KMS-11 (cell line): Measurements from ENCODE around the gene CCDC3.
"Not testable (repeated sequence)": the region's sequence is repeated elsewhere in the genome, so short reads cannot be mapped to it uniquely, and the experiment has no call there.

Experiments
- H2AFZ ChIP-seq: fragments of 200-600 bp; sonication (generic); 2 replicates; pipeline ENCODE4 v1.6.1; 2016; ENCODE audit warnings: antibody characterized with exemption, mixed run types, low read depth
- H3K27ac ChIP-seq: fragments of 200-600 bp; sonication (generic); 2 replicates; pipeline ENCODE4 v1.6.1; 2016; ENCODE audit warnings: mild to moderate bottlenecking, mixed run types
- H3K27me3 ChIP-seq: fragments of 200-600 bp; sonication (generic); 2 replicates; pipeline ENCODE4 v1.6.1; 2017; ENCODE audit warnings: mild to moderate bottlenecking, low read depth, mixed run types, moderate library complexity; ENCODE audit not compliant: insufficient read depth
- H3K36me3 ChIP-seq: fragments of 200-600 bp; sonication (generic); 2 replicates; pipeline ENCODE4 v1.6.1; 2017; ENCODE audit warnings: mild to moderate bottlenecking, mixed run types; ENCODE audit not compliant: insufficient read depth
- H3K4me1 ChIP-seq: fragments of 200-600 bp; sonication (generic); 2 replicates; pipeline ENCODE4 v1.6.1; 2016; ENCODE audit warnings: mild to moderate bottlenecking, low read depth, mixed run types; ENCODE audit not compliant: poor library complexity, severe bottlenecking
- H3K4me2 ChIP-seq: fragments of 200-600 bp; sonication (generic); 2 replicates; pipeline ENCODE4 v1.7.0; 2016; ENCODE audit warnings: mild to moderate bottlenecking, mixed run types
- H3K4me3 ChIP-seq: fragments of 200-600 bp; sonication (generic); IDR thresholded peaks from 2 replicates; pipeline ENCODE4 v1.6.1; 2017; ENCODE audit warnings: low read depth, low read length, mixed read lengths; ENCODE audit not compliant: insufficient read depth
- H3K79me2 ChIP-seq: fragments of 200-600 bp; sonication (generic); 2 replicates; pipeline ENCODE4 v1.6.1; 2016; ENCODE audit warnings: low read depth, mixed run types; ENCODE audit not compliant: insufficient read depth
- H3K9ac ChIP-seq: fragments of 200-600 bp; sonication (generic); 2 replicates; pipeline ENCODE4 v1.6.1; 2016; ENCODE audit warnings: mild to moderate bottlenecking, mixed run types
- H4K20me1 ChIP-seq: fragments of 200-600 bp; sonication (generic); 2 replicates; pipeline ENCODE4 v1.6.1; 2016; ENCODE audit warnings: mild to moderate bottlenecking, mixed run types; ENCODE audit not compliant: insufficient read depth
- CTCF ChIP-seq: fragments of 200-600 bp; sonication (generic); conservative IDR thresholded peaks from 2 replicates; pipeline ENCODE4 v1.6.1; 2017; ENCODE audit warnings: low read depth, mild to moderate bottlenecking, antibody characterized with exemption, low read length, moderate library complexity, mixed read lengths

Gene CCDC3

GRCh38 chr10:13038391-13038790, 36.9 kb upstream of the CCDC3 start:
- Histone ChIP-seq H3K27me3 (no peaks in the 10 kb centered on the region), H2AFZ (no peak overlapping the region), H3K36me3 (no peaks in the 10 kb centered on the region), H3K79me2 (no peaks in the 10 kb centered on the region), H3K27ac (no peak overlapping the region), H3K4me1 (no peaks in the 10 kb centered on the region), H3K9ac (no peak overlapping the region), H4K20me1 (no peaks in the 10 kb centered on the region), H3K4me3 (no peak overlapping the region), H3K4me2 (no peak overlapping the region)
- no peak for TF ChIP-seq CTCF

- Histone ChIP-seq H3K4me1 (no peaks in the 10 kb centered on the region), H3K27me3 (no peaks in the 10 kb centered on the region), H3K79me2 (no peaks in the 10 kb centered on the region), H2AFZ (no peak overlapping the region), H3K27ac (no peak overlapping the region), H4K20me1 (no peaks in the 10 kb centered on the region), H3K9ac (no peak overlapping the region), H3K4me2 (no peak overlapping the region), H3K36me3 (no peaks in the 10 kb centered on the region), H3K4me3 (no peak overlapping the region)
- no peak for TF ChIP-seq CTCF
Observed at GRCh38 chr10:13037832-13038231, 36.3 kb upstream of the CCDC3 start.

- Histone ChIP-seq H3K4me3 (no peak overlapping the region), H3K27ac (no peak overlapping the region), H3K4me2 (no peak overlapping the region), H3K79me2 (no peaks in the 10 kb centered on the region), H3K36me3 (no peaks in the 10 kb centered on the region), H3K4me1 (no peaks in the 10 kb centered on the region), H3K27me3 (no peaks in the 10 kb centered on the region), H4K20me1 (no peaks in the 10 kb centered on the region), H2AFZ (no peak overlapping the region), H3K9ac (no peak overlapping the region)
- TF ChIP-seq CTCF = no peak
Observed at GRCh38 chr10:13036841-13037240, 35.3 kb upstream of the CCDC3 start.

- not testable (repeated sequence) for H3K27ac ChIP-seq, H3K4me1 ChIP-seq, H3K9ac ChIP-seq, H3K27me3 ChIP-seq, H3K4me3 ChIP-seq, H2AFZ ChIP-seq, H3K36me3 ChIP-seq, H3K79me2 ChIP-seq, H4K20me1 ChIP-seq, H3K4me2 ChIP-seq
Observed at GRCh38 chr10:13035731-13036130, 34.2 kb upstream of the CCDC3 start.

GRCh38 chr10:13026873-13027272, 25.4 kb upstream of the CCDC3 start:
- no peaks in the 10 kb centered on the region for H3K4me1 ChIP-seq
- no peaks in the 10 kb centered on the region for H4K20me1 ChIP-seq
- H3K27ac ChIP-seq = no peak overlapping the region
- no peak overlapping the region for H2AFZ ChIP-seq
- H3K4me2 ChIP-seq = no peak overlapping the region
- H3K36me3 ChIP-seq = no peaks in the 10 kb centered on the region
- no peaks in the 10 kb centered on the region for H3K27me3 ChIP-seq
- H3K4me3 ChIP-seq = no peak overlapping the region
- no peak overlapping the region for H3K9ac ChIP-seq
- no peak for TF ChIP-seq CTCF
- no peaks in the 10 kb centered on the region for H3K79me2 ChIP-seq
